Colonic mucosa (tissue), 4 donors: Measurements from ENCODE around the gene PDE4D. TPM values are rescaled to one million over a fixed set of nuclear protein-coding genes. Genes with fewer than 3 reads are reported as not detected.
"Not testable (repeated sequence)": the region's sequence is repeated elsewhere in the genome, so short reads cannot be mapped to it uniquely, and the experiment has no call there.

ENCODE experiments used
- DNase-seq: peaks from one replicate; pipeline ENCODE4 v3.0.0-alpha.2; 2020
- H3K27ac ChIP-seq: fragments of 200-600 bp; one replicate; pipeline ENCODE4 v1.8.0; 2021
- H3K27me3 ChIP-seq: fragments of 200-600 bp; one replicate; pipeline ENCODE4 v1.8.0; 2021
- H3K36me3 ChIP-seq: fragments of 200-600 bp; one replicate; pipeline ENCODE4 v1.8.0; 2021
- H3K4me1 ChIP-seq: fragments of 200-600 bp; one replicate; pipeline ENCODE4 v1.8.0; 2021; ENCODE audit warnings: mild to moderate bottlenecking
- H3K4me3 ChIP-seq: fragments of 200-600 bp; one replicate; pipeline ENCODE4 v1.8.0; 2021
- H3K9ac ChIP-seq, 2 donors: one replicate each; pipeline ENCODE4 v1.7.0; 2013; ENCODE audit warnings: control low read depth in 2 of 2, low read depth in 2 of 2, low read length in 2 of 2
- H3K9me3 ChIP-seq: fragments of 200-600 bp; one replicate; pipeline ENCODE4 v1.8.0; 2021
- CTCF ChIP-seq: fragments of 200-600 bp; IDR thresholded peaks from one replicate; pipeline ENCODE4 v1.8.0; 2022; ENCODE audit warnings: antibody characterized with exemption, mild to moderate bottlenecking
- intact Hi-C: fragments of 100-400 bp; cut with DNase I; formaldehyde crosslinking; loops from one replicate; pipeline ENCODE4 v1.14.1; 2022
- total RNA-seq, 2 donors: library from RNA; stranded (reverse); fragmentation: NEBNext Ultra II Directional in 1 of 2; extraction: Animal tissue kit (Norgen Biotek cat#: 25700) in 1 of 2; gene quantifications; one replicate each; pipeline ENCODE4 v1.2.1, GENCODE V29; 2021
- donor health status: healthy.
- donor health status: DM: no; HTN: no; CAD: no.
- donor health status: DM: no; HTN: no; CAD: no.

Gene PDE4D
- total RNA-seq, 2 donors from 2014 or later = 23.1 to 53.7 TPM

- no peaks in the 10 kb centered on the region for H3K36me3 ChIP-seq
- H3K27ac ChIP-seq = no peak overlapping the region
- no peak overlapping the region for H3K4me3 ChIP-seq
- no peaks in the 10 kb centered on the region for H3K4me1 ChIP-seq
- TF ChIP-seq CTCF = peak; percentile 62
- intact Hi-C loops = loop anchor here (5.0 kb wide), 2 partner anchors 112 to 287 kb away; no protein-coding TSS in a partner anchor
- peak; percentile 32 for DNase-seq
- H3K9me3 ChIP-seq = no peaks in the 10 kb centered on the region
- H3K9ac ChIP-seq = no peak overlapping the region
- H3K27me3 ChIP-seq = no peaks in the 10 kb centered on the region
Measured at GRCh38 chr5:59390074-59390659, 503.4 kb downstream of the PDE4D start.

- H3K9ac ChIP-seq = no peak overlapping the region
Measured at GRCh38 chr5:59387127-59387526, 506.4 kb downstream of the PDE4D start.

GRCh38 chr5:59385700-59386099, 507.8 kb downstream of the PDE4D start:
- Histone ChIP-seq H3K36me3 (no peaks in the 10 kb centered on the region), H3K4me3 (no peak overlapping the region), H3K9ac (no peak overlapping the region), H3K4me1 (no peaks in the 10 kb centered on the region), H3K9me3 (no peaks in the 10 kb centered on the region), H3K27ac (no peak overlapping the region), H3K27me3 (no peaks in the 10 kb centered on the region)
- intact Hi-C loops = loop anchor here (5.0 kb wide), 2 partner anchors 282 to 412 kb away; no protein-coding TSS in a partner anchor
- DNase-seq = no peak
- TF ChIP-seq CTCF = no peak

More at GRCh38 chr5:59387127-59387526, 506.4 kb downstream of the PDE4D start:
- H3K27me3 ChIP-seq = no peaks in the 10 kb centered on the region
- no peaks in the 10 kb centered on the region for H3K36me3 ChIP-seq
- no peak overlapping the region for H3K27ac ChIP-seq
- no peak for DNase-seq
- H3K9me3 ChIP-seq = no peaks in the 10 kb centered on the region
- no peak overlapping the region for H3K4me3 ChIP-seq
- H3K4me1 ChIP-seq = no peaks in the 10 kb centered on the region
- intact Hi-C loops = loop anchor here (5.0 kb wide), 2 partner anchors 280 to 410 kb away; no protein-coding TSS in a partner anchor
- TF ChIP-seq CTCF = no peak

GRCh38 chr5:59380350-59380951, 513.1 kb downstream of the PDE4D start:
- intact Hi-C loops = loop anchor here (5.0 kb wide), 1 partner anchor 193 kb away; no protein-coding TSS in a partner anchor
- peak; percentile 43 for TF ChIP-seq CTCF
- Histone ChIP-seq H3K4me1 (no peaks in the 10 kb centered on the region), H3K36me3 (no peaks in the 10 kb centered on the region), H3K27me3 (no peaks in the 10 kb centered on the region), H3K27ac (no peak overlapping the region), H3K4me3 (no peak overlapping the region), H3K9me3 (no peaks in the 10 kb centered on the region), H3K9ac (no peak overlapping the region)
- DNase-seq = no peak

- H3K4me1 ChIP-seq, H3K27ac ChIP-seq, H3K36me3 ChIP-seq, H3K27me3 ChIP-seq, H3K9ac ChIP-seq, DNase-seq, H3K9me3 ChIP-seq, H3K4me3 ChIP-seq: not testable (repeated sequence)
- intact Hi-C loops = loop anchor here (10.0 kb wide), 1 partner anchor 489 kb away; no protein-coding TSS in a partner anchor
Measured at GRCh38 chr5:59374036-59374435, 519.5 kb downstream of the PDE4D start.
